Activated naive CD4-positive, alpha-beta T cell treated with anti-CD3 and anti-CD28 coated beads, Interleukin-2, amount 50 U/mL, for 16 hours (primary cell): Measurements from ENCODE around the gene FXYD3.
"Not testable (repeated sequence)": the region's sequence is repeated elsewhere in the genome, so short reads cannot be mapped to it uniquely, and the experiment has no call there.

ENCODE experiments used
- DNase-seq: peaks from one replicate; pipeline ENCODE4 v3.0.0-alpha.2; 2020

FXYD3 gene

DNA sequence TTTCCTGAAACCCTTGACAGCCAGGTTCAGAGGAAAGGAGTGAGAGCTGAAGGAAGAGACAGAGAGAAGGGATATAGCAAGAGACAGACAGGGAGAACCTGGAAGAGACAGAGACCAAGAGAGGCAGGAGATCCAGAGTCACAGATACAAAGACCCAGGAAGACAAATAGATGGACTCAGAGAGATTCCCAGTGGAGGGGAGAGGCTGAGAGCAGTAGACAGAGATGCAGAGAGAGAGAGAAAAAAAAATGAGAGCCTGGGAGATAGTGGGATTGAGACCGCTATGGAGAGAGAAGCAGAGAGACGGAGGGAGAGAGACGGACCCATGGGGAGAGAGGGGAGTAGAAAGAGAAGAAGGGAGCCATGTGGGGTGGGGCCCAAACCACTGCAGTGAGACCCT lies 28.2 kb downstream of the FXYD3 start:
- DNase-seq, result no peak

DNA sequence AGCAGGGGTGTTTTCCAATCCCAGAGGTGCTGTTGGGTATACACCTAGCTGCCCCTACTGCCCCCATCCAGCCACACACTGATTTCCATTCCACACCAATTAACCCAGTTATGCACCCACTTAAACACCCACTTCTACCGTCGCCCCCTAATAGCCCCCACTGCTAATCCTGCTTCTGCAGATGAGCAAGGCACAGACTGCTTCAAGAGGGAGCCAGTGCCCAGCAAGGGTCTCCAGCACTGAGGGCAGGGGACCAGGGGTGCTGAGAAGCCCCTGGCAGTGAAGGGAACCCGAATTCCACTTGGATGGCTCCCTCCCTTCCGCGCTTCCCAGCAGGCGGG lies 28.6 kb downstream of the FXYD3 start:
- no peak for DNase-seq

DNA sequence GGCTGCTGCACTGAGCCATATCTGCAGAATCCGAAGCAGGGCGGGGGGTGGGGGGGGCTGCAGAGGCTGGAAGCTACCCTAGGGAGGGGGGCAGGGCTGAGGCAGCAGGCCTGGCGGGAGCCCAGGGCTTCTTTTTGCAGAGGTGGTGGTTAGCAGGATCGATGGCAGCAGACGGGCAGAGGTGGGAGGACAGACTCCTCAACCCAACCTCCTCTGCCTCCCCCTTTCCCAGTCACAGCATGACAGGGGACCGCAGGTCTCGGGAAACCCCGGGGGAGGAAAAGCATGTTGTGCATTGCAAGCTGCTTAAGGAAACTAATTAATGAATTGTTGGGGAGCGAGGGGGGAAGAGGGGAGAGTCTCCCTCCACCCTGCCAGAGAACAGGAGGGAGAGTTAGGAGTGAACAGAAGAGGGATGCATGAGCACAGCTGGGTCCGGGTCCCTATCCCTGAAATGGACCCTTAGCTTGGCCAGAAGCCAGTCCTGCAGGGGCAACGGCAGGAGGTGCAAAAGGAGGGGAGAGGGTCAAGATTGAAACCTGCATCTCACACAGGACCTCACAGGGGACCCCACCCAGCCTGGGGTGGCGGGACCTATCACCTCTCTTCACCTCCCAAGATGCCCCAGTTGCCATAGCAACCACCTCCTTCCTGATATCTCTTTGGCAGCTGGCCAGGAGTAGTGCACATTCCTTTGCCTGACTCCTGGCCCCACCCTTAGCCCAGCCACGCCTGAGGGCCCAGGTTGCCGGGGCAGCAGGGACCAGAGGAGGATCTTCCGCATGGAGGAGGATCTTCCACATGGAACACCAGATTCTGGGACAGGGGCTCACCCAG lies 29.2 kb downstream of the FXYD3 start:
- DNase-seq, result no peak

DNA sequence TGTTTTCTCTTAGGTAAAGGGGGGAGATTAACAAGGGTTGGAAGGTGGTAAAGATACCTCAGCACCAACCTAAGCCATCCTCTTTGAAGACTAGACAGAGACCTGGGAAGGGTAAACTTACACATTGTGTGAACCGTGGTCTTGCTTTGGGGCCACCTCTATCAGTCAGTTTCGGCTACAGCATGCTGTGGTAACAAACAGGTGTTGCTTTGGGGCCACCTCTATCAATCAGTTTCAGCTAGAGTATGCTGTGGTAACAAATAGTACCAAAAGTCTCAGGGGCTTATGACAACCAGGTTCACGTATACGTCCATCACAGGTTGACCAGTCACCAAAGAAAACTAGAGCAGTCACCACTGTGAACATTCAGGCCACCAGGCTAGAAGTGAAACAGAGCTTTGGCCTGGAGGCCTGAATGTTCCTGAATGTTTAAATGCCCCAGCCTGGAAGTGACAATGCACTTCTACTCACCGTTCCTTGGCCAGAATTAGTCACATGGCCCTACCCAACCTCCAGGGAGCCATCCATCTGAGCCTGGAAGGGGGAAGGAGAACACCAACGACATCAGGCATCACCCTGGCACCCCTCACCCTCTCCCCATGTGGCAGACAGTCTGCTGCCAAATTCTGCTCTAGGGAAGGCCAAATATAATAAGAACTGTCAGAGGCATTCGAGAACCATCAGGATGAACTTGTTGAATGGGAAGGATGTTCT lies 31.3 kb downstream of the FXYD3 start:
- no peak for DNase-seq

DNA sequence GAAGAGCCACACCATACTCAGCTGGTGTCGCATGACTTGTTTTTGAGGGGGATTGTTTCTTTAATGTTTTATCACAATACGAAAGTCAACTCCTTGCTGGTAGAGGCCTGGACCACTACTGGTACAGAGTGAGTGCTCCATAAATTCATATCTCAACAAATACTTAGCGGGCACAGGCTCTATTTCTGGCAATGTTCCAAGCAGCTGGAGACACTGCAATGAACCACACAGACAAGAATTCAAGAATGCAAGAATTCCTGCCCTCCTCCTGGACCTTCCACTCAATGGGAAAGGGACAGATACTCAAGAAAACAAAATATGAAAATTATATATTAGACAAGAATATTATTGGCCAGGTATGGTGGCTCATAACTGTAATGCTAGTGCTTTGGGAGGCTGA lies 33.8 kb downstream of the FXYD3 start:
- no peak for DNase-seq

DNA sequence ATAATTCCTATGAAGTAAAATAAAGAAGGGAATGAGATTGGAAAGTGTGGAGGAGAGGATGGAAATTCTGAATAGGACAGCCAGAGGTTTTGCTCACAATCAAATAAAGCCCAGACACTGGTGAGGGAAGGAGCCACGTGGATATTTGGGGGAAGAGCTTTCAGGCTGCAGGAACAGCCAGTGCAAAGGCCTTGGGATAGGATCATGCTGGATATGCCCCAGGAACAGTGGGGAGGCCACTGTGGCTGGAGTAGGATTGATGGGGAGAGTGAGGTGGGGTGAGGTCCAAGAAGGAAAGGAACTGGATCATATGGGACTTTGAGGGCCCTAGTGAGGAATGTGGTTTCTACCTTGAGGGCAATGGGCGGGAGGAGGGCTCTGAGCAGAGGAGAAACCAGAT lies 34.8 kb downstream of the FXYD3 start:
- DNase-seq, result no peak

DNA sequence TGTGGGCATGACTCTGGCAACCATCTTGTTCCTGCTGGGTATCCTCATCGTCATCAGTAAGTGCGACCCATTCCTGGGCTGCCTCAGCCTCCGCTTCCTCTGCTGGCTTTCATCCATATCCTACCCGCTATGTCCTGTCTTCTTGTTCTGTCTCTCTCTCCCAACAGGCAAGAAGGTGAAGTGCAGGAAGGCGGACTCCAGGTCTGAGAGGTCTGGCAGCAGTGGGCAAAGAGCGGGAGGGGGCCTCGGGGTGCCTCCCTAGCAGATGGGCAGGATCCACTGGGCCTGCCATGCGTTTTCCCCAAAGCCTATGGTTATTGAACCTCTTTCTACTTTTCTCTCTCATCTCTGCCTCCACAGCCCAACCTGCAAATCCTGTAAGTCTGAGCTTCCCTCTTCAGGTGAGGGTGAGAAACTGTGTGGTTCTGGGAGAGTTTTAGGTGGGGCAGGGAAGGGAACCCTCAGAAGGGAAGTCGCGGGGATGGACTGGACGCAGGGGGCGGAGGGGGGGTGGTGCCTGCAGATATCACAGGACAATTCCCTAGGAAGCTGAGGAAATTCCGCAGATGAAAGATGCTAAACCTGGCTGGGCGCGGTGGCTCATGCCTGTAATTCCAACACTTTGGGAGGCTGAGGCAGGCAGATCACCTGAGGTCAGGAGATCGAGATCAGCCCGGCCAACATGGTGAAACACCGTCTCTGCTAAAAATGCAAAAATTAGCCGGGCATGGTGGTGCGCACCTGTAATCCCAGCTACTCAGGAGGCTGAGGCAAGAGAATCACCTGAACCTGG lies 35.8 kb downstream of the FXYD3 start:
- no peak for DNase-seq

DNA sequence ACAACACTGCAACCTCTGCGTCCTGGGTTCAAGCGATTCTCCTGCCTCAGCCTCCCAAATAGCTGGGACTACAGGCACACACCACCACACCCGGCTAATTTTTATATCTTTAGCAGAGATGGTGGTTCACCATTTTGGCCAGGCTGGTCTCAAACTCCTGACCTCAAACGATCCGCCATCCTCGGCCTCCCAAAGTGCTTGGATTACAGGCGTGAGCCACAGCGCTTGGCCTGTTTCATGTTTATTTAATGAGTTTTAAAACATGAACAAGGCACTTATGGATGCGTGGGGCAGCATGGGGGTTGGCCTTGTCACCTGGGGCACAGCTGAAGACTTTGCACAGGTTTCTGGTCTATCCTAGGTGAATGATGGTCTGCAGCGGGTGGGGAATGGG lies 37.5 kb downstream of the FXYD3 start:
- DNase-seq, result not testable (repeated sequence)

DNA sequence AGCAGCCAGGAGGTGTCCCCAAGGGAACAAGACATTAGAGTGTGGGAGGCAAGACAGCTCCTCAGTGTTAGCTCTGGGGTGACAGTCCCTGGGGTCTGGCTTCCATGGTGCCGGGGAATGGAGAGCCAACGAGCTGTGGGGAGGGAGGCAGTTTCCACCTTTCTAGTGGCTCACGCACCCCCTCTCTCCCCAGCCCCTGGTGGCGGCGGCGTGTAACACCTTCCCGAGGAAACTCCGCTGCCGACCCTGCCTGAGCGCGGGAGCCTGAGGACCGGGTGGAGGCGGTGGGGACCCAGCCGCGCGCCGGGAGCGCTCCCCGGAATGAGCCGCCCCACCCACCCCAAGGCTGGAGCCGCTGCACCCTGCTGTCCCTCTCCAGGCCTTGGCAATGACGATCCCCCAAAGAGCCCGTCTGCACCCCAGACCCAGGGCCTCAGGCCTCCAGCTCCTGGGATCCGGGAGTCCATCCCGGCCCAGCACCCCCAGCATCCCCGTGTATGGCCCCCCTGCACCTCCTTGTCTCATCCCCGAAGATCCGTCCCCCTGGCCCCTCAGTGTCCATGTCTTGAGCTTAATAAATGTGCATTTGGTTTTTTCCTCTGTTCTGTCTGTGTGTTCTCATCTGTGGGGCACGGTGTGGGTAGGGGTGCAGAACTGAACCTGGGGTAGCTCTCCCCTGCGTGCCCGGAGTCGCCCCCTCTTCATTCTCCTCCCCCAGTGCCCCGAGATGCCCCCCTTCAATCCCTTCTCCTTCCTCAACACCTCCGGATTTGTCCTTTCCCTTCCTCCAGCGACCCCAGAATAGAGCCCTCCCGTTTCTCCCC lies 38.3 kb downstream of the FXYD3 start:
- DNase-seq, result peak; percentile 82

DNA sequence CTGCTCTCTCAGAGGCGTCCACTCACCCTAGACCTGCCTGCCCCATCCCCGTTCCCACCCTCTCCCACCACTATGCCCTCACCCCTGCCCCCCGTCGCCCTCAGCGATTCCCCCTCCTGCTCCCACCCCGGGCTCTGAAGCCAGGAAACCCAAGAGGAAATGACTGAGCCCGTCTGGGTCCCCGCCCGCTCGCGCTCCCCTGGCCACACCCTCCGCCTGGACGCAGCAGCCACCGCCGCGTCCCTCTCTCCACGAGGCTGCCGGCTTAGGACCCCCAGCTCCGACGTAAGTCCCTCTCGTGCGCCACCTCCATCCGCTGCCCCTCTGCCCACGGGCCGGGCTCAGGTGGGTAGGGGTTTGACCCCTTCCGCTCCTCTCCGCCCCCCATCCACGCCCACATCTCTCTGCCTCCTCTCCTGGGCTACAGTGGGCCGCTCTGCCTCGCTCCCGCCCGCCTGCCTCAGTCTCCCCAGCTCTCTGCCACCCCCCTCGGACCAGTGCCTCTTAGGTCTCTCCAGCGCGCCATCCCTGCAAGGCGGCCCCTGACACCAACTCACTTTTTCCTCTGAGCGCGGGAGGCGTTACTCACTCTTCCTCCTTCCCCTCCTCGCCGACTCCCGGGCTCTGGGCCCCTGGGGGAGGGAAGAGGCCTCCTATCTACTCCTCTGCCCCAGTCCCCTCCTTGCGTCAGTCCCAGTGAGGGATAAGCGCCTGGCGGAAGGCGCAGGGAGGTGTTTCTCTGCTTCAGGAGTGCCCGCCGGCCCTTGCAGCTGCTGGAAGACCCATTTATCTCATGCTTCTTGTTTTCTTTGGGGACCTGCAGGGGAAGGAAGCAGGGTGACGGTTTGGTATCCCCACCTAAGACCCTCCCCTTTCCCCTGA lies 39.1 kb downstream of the FXYD3 start, which contains the start of gene FXYD5:
Gene FXYD5 (plus strand): TSS at position 211 of the 882 bp plus-strand sequence. CDS start 816 bp downstream, outside the sequence.
- peak; percentile 84 for DNase-seq

DNA sequence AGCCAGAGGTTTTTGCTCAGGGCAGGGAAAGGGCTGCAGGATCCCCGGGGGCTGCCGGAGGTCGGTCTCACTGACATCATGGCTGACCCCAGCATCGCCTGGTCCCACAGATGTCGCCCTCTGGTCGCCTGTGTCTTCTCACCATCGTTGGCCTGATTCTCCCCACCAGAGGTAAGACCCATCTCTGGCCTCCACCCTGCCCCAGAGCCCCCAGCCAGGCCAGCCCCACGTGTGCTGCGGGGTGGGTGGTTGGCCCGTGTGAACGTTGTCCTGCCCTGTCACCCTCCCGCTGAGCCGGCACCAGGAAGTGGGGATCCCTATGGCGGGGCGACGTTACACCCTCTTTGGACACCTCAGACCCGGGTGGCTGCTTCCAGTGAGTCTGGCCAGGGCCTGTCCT lies 39.8 kb downstream of the FXYD3 start:
- peak; percentile 46 for DNase-seq

DNA sequence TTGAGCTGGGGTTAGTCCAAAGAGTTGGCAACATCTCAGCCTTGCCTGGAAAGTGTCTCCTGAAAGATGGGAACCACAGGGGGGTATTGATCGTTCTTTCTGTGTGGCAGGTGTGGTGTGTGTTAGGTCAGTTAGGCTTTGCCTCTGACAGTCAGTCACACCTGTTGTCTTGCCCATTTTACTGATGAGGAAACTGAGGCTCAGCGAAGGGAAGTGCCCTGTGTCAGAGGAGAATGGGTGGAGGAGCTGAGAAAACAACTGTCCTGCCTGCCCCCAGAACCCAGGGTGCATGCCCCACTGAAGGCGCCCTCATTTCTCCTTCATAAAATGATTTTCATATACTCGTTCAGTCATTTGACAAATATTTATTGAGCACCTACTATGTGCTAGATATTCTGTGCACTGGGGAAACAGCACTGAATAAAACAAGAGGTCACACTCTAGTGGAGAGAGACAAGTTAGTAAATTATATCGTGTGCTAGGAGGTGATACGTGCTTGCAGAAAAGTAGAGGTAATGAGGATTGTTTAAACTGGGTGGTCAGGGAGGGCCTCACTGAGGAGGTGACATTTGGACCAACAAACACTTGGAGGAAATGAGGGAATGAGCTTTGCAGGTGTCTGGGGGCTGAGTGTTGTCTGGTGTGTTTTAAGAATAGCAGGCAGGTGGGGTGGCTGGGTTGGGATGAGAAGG lies 40.5 kb downstream of the FXYD3 start:
- no peak for DNase-seq

DNA sequence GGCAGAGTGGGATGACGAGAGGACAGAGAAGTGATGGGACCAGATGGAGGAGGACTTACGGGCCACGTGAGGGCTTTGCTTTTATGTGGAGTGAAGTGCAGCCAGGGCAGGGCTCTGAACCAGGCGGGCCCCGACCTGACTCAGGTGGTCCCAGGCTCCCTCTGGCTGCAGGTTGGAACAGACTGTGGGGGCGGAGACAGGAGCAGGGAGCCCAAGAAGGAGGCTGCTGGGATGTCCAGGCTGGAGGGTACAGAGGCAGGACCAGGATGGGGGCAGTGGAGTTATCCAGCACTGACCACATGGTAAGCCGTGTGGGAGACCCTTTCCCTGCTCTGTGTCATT lies 41.0 kb downstream of the FXYD3 start:
- DNase-seq, result no peak

DNA sequence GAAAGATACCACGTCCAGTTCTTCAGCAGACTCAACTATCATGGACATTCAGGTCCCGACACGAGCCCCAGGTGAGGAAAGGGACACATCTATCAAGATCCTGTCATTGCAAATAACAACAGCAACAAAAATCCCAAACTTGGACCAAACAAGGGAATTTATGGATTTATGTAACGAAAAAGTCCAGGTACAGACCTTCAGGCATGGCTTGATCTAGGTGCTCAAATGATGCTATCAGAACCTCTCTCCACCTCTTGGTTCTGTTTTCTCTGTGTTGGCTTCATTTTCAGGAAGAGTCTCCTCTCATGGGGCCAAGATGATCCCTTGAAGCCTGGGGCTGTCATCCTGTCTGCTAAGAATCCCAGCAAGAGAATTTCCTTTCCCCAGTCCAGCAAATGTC lies 41.8 kb downstream of the FXYD3 start:
- DNase-seq, result no peak

DNA sequence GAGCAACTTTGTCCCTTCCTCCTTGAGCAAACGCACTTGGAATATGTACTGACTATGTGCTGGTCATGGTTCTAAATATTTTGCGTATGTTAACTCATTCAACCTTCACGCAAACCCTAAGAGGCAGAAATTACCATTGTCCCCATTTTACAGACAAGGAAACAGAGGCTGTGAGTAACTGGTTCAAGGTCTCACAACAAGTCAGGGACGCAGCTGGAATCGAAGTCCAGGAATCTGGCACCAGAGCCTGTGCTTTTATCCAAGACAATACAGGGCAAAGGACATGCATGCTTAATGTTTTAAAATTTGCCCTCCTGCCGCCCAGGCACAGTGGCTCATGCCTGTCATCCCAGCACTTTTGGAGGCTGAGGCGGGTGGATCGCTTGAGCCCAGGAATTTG lies 44.0 kb downstream of the FXYD3 start:
- no peak for DNase-seq

DNA sequence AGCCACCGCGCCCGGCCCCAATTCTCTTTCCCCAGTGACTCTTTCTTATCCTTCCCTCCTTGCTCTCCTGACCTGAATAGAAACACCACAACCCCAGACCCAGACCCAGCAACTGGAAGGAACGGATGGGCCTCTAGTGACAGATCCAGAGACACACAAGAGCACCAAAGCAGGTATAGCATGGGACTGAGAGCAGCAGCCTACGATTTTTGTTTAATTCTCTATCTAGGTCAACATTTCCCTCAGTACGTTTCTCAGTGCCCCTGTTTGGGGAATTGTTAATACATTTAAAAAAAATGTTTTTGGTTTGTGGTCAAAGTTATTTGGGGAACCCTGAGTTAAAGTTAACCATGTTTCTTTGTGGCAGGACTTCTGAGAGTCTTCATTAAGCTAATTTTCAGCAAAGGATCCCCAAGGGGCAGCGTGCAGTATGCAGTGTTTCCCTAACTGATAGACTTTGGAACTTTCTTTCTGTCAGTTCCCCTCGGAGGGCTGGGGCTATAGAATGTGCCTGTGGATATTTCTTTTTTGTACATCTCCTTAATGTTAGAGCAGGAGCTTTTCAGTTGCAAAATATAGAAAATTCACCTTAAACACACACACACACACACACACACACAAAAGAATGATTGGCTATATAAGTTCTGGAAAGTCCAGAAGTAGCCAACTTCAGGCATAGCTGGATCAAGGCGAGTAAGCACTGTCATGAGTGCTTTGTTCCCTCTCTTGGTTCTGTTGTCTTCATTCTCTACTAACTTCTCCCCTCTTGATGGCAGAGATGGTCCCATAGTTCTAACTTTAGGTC lies 45.2 kb downstream of the FXYD3 start:
- no peak for DNase-seq

DNA sequence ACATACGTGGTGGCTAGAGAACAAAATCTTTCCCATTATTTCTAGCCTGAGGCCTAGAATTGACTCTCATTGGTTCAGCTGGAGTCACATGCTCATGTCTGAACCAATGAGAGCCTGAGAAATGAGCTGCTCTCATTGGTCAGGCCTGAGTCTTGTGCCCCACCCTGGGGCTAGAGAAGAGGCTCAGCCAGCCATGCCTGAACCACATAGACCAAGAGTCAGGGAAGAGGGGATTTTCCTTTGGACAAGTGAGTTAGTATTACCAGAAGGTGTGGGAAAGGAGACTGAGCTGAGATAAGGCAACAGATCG lies 45.8 kb downstream of the FXYD3 start:
- DNase-seq, result no peak

DNA sequence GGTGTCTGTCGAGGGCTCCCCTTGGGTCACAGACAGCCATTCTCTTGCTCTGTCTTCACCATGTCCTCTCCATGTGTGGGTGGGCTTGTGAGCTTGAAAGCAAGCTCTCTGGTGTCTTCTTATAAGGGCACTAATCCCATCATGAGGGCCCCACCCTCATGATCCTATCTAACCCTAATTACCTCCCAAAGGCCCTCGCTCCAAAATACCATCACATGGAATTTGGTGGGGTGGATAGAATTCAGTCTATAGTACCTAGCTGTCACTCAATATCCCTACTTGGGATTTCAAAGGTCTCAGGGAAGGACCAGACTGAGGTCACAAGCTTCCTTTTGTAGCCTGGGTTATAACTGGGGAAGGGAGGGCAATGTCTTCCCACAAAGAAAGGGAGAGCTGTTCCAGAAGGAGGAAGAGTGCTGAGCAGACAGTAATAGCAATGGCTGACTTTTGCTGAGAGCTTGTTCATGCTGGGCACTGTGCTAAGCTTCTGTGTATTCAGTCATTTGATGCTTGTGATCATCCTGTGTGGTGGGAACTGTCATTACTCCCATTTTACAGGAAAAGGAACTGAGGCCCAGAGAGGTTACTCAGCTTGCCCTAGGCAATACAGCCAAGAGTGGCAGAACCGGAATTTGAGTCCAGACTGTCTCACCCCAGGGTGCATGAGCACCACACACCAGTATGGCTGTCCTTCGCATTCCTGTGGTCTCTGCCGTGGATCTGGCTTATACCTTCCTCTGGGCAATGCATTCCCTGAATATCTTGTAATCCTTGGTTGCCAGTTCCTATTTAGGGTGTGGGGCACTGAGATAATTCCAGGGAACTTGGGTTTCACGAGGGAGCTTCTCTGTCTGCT lies 47.1 kb downstream of the FXYD3 start:
- DNase-seq, result no peak

DNA sequence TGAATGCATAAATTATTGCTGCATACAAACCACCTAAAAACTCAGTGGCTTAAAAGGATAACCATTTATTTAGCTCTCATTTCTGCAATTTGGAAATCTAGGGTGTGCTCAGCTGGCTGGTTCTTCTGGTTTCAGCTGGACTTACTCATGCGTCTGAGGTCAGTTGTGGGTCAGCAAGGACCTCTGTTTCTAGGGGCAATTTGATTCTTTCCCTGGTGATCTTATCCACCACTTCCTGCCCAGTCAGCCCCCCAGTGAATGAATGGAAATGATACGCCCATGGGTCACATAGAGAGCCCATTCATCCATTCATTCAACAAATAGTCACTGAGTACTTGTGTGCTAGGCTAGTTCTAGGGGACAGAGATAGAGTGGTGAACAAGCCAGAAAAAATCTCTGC lies 48.8 kb downstream of the FXYD3 start:
- no peak for DNase-seq
